GM12872 (cell line): ENCODE measurements around the gene RNASE8.
A peak's percentile ranks its signal among the peaks of the same experiment; 100 is the strongest.

Experiments
- CTCF ChIP-seq: IDR thresholded peaks from 3 replicates; pipeline ENCODE4 v1.5.1; 2011; ENCODE audit warnings: low read depth, mild to moderate bottlenecking, low read length, moderate library complexity; ENCODE audit not compliant: insufficient read depth

RNASE8 gene

GRCh38 chr14:21066882-21067502, 9.4 kb downstream of the RNASE8 start:
- TF ChIP-seq CTCF = peak; percentile 37; the same call in 2 of the 3 replicates

- TF ChIP-seq CTCF = peak; percentile 55
Observed at GRCh38 chr14:21068521-21069387, 11.1 kb downstream of the RNASE8 start.

- TF ChIP-seq CTCF = no peak
Observed at GRCh38 chr14:21069388-21070082, 11.9 kb downstream of the RNASE8 start.

GRCh38 chr14:21070083-21070609, 12.5 kb downstream of the RNASE8 start, which contains the start of gene ARHGEF40:
TSS of gene ARHGEF40 (plus strand) at chr14:21070304. CDS start at chr14:21070397, 93 bp downstream.
- TF ChIP-seq CTCF = no peak

- TF ChIP-seq CTCF = no peak
Observed at GRCh38 chr14:21070610-21071224, 13.1 kb downstream of the RNASE8 start.

GRCh38 chr14:21071225-21072030, 13.8 kb downstream of the RNASE8 start:
- no peak for TF ChIP-seq CTCF
